HFF-Myc (cell line): ENCODE measurements around the gene TJP3.

Experiments
- DNase-seq: peaks from one replicate; pipeline ENCODE4 v3.0.0-alpha.2; 2011; ENCODE audit warnings: low read depth; ENCODE audit errors: extremely low read depth
- H3K4me3 ChIP-seq: replicated peaks from 2 replicates; pipeline ENCODE4 v1.5.1; 2011; ENCODE audit warnings: low read depth, mild to moderate bottlenecking, control low read depth, low read length
- TF ChIP-seq, protein P1 (sequence below): IDR thresholded peaks from 2 replicates; pipeline ENCODE4 v1.5.1; 2012; ENCODE audit warnings: mild to moderate bottlenecking, low read depth, low read length, control low read depth; ENCODE audit errors: missing control alignments

The TJP3 gene

DNA sequence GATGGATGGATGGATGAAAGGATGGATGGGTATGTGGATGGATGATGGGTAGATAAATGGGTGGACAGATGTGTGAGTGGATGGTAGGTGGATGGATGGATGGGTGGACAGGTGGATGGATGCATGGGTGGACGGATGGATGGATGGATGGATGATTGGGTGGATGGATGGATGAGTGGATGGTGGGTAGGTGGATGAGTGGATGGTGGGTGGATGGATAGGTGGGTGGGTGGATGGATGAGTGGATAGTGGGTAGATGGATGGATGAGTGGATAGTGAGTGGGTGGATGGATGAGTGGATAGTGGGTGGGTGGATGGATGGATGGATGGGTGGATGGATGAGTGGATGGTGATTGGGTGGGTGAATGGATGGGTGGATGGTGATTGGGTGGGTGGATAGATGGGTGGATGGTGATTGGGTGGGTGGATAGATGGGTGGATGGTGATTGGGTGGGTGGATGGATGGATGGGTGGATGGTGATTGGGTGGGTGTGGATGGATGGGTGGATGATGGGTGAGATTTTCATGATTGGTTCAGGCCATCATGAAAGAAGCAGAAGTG, 68.4 kb downstream of the TJP3 start:
- no peak overlapping the region for H3K4me3 ChIP-seq
- TF ChIP-seq, protein P1, sequence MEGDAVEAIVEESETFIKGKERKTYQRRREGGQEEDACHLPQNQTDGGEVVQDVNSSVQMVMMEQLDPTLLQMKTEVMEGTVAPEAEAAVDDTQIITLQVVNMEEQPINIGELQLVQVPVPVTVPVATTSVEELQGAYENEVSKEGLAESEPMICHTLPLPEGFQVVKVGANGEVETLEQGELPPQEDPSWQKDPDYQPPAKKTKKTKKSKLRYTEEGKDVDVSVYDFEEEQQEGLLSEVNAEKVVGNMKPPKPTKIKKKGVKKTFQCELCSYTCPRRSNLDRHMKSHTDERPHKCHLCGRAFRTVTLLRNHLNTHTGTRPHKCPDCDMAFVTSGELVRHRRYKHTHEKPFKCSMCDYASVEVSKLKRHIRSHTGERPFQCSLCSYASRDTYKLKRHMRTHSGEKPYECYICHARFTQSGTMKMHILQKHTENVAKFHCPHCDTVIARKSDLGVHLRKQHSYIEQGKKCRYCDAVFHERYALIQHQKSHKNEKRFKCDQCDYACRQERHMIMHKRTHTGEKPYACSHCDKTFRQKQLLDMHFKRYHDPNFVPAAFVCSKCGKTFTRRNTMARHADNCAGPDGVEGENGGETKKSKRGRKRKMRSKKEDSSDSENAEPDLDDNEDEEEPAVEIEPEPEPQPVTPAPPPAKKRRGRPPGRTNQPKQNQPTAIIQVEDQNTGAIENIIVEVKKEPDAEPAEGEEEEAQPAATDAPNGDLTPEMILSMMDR = no peak
- no peak for DNase-seq

DNA sequence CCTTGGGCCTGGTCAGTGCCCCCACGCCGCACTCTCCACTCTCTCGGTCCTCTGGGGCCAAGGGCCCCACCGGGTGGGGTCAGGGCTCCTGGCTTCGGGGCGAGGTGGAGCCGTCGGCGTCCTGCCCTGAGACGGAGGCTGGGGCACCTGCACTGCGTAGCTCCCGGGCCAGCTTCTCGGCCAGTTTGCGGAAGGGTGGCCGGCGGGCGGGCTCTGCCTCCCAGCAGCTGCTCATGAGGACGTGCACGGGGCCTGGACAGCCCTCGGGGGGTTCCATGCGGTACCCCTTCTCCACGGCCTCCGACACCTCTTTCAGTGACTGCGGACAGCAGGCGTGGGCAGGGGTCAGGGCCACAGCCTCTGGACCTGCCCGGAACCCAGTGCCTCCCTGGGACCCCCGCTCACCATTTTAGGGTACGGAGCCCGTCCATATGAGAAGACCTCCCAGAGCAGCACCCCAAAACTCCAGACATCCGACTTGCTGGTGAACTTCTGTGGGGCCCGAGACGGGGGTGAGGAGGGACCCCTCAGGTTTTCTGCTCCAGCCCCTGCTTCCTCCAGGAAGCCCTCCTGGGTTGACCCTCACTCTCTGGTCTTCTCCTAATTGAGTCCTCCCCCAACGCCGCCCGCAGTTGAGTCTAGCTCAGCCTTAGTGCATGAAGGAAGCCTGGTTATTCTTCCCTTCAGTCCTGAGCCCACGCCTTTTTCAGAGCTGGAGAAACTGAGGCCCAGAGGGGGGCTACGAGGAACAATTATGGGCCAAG, 70.1 kb downstream of the TJP3 start:
- no peak for DNase-seq
- H3K4me3 ChIP-seq = no peak overlapping the region
- TF ChIP-seq, protein P1 = no peak

DNA sequence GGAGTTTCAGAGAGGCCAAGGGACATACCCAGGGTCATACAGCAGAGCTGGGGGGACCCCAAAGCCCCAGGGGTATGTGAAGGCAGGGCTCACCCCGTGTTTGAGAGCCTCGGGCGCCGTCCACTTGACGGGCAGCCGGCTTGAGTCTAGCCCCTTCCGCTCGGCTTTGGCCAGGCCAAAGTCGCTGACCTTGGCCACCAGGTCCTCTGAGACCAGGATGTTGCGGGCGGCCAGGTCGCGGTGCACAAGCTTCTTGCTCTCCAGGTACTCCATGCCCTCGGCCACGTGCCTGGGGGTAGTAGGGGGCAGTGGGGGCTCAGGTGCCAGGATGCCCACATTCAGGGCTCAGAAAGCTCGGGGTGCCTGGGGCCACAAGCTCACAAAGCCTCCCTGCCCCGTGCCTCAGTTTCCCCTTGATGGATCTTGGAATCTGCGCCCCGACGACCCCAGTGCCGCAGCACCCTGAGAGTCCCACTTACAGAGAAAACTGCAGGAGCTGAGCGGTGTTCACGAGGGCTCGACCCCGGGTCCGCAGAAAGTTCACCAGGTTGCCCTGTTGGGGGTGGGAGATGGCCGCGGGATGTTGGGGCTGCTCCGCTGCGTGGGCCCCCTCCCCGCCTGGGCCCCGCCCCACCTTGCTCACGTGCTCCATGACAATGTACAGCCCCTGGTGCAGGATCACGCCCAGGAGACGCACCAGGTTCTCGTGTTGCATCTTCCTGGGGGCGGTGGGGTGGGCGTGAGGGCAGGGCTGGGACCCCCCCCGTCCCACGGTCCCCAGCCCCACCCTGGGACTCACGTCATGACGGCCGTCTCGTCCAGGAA, 70.9 kb downstream of the TJP3 start:
- no peak for DNase-seq
- TF ChIP-seq, protein P1 = no peak
- H3K4me3 ChIP-seq = no peak overlapping the region

DNA sequence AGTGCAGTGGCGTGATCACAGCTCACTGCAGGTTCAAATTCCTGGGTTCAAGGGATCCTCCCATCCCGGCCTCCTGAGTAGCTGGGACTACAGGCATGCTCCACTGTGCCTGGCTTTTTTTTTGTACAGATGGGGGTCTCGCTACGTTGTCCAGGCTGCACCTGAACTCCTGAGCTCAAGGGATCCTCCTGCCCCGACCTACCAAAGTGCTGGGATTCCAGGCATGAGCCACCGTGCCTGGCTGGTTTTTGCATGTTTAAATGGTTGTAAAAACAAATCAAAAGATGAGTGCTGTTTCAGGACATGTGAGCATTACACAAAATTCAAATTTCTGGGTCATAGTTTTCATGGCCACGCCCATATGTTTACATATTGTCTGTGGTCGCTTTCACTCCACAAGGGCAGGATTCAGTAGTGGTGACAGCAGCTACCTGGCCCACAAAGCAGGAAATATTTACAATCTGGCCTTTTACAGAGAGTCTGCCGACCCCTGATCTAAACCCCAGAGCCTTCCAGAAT, 72.7 kb downstream of the TJP3 start:
- DNase-seq = no peak
- TF ChIP-seq, protein P1 = no peak
- no peak overlapping the region for H3K4me3 ChIP-seq

DNA sequence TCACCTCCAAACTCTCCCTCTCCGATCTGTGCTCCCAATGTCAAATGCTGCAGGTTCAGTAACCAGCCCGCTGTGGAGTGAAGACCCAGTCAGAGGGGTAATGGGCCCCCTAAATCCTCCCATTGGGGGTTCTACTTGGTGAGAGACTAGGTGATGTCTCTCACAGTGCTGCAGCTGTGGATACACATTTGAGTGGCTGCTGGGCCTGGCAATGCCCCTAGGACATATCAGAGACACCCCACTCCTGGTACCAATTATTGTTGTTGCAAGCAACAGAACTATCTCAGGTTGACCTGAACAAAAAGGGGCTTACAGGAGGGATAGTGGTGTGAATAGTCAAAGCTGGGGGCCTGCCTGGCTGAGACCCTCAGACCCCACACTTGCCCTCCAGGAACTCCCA, 73.4 kb downstream of the TJP3 start:
- H3K4me3 ChIP-seq = no peak overlapping the region
- TF ChIP-seq, protein P1 = no peak
- DNase-seq = no peak

DNA sequence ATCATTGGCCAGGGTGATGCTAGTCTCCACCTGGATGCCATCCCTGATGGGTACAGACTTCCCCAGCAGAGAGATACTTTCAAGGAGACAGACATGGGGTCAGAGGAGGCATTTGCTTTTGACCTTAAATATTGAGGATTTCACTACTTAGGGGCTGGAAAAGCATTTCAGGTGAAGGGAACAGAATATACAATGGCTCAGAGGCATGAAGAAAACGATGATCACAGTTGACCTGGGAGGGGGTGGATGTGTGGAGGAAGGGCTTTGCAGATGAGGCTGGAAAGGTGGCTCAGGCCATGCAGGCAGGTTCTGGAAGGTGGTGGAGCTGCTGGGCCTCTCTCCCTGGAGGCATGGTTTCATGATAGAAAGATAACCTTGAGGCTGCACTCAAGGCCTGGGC, 74.1 kb downstream of the TJP3 start:
- TF ChIP-seq, protein P1 = no peak
- DNase-seq = no peak
- H3K4me3 ChIP-seq = no peak overlapping the region
